Stimulated activated effector memory CD8-positive, alpha-beta T cell treated with anti-CD3 and anti-CD28 coated beads, Interleukin-12 subunit alpha, Interleukin-12 subunit beta, amount 100 ng/mL, for 72 hours (primary cell): ENCODE data around the gene OR2T34.
"Not testable (repeated sequence)": the region's sequence is repeated elsewhere in the genome, so short reads cannot be mapped to it uniquely, and the experiment has no call there.

ENCODE experiments used
- ATAC-seq: fragments of 150-1000 bp; cut with Tn5 transposase; 2 replicates; pipeline ENCODE4 v1.10.0; 2021
- DNase-seq, 2 donors: peaks; one replicate each; pipeline ENCODE4 v3.0.0; 2021 to 2022; ENCODE audit warnings: low spot score in 2 of 2
- H3K27ac Mint-ChIP-seq: one replicate; pipeline ENCODE4 v1.8.0; 2022; ENCODE audit warnings: mild to moderate bottlenecking, mixed read lengths
- H3K36me3 Mint-ChIP-seq: one replicate; pipeline ENCODE4 v1.8.0; 2022; ENCODE audit warnings: mild to moderate bottlenecking, mixed read lengths
- H3K4me1 Mint-ChIP-seq: one replicate; pipeline ENCODE4 v1.8.0; 2022; ENCODE audit warnings: mixed read lengths
- H3K4me3 Mint-ChIP-seq: one replicate; pipeline ENCODE4 v1.8.0; 2022; ENCODE audit warnings: mild to moderate bottlenecking, mixed read lengths
- H3K9me3 Mint-ChIP-seq: one replicate; pipeline ENCODE4 v1.8.0; 2022; ENCODE audit warnings: mixed read lengths

The OR2T34 gene

DNA sequence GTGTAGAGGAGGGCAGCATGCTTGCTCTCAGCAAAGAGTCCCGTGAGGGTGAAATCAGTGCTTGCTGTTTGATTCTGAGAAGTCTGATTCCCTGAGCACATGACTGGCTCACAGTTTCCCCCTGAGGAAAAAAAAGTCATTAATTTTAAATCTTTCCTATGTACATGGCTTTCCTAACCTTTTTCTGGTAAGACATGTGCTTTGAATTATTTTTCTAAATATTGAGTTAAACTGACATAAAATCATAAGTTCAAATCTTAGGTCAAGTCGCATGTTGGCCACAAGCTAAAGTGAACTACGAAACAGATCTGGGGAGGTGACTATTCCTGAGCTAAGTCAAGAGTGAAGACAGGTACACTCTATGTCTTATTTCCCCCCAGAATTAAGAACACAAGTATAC lies at the start of gene OR2T34:
Gene OR2T34, minus strand, starts transcription at position 101 of the 400 bp plus-strand sequence. Its CDS starts 0 bp downstream, at position 101.
- not testable (repeated sequence) for H3K4me3 Mint-ChIP-seq, H3K4me1 Mint-ChIP-seq, H3K9me3 Mint-ChIP-seq, ATAC-seq, H3K27ac Mint-ChIP-seq, H3K36me3 Mint-ChIP-seq, DNase-seq

- no peak overlapping the region for H3K4me3 Mint-ChIP-seq
These were observed 48.0 kb upstream of the OR2T34 start for GRCh38 chr1:248622570-248623001.

DNA sequence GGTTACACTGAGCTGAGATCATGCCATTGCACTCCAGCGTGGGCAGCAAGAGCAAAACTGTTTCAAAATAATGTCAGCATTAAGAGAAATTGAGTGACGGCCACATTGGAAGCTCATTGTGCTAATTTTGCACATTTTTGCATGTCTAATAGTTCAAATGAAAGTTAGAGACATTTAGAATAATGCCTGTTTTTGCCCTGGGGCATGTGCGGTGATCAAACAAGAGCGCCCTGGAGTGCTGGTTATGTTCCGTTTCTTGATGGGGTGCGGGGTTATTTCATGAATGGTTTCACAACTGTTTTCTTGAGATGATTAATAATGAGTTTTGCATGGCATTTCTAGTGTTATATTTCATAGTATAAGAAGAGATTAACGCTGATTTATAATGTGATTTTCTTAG lies 47.2 kb upstream of the OR2T34 start:
- DNase-seq (no peak), ATAC-seq (no peak)
- no peak overlapping the region for H3K27ac Mint-ChIP-seq
- H3K4me1 Mint-ChIP-seq, result no peaks in the 10 kb centered on the region
- H3K36me3 Mint-ChIP-seq, result no peaks in the 10 kb centered on the region
- no peak overlapping the region for H3K4me3 Mint-ChIP-seq
- H3K9me3 Mint-ChIP-seq, result no peaks in the 10 kb centered on the region

More at GRCh38 chr1:248622570-248623001, 48.0 kb upstream of the OR2T34 start:
- ATAC-seq, result peak; percentile 48
- H3K4me1 Mint-ChIP-seq, result no peaks in the 10 kb centered on the region
- H3K9me3 Mint-ChIP-seq, result no peaks in the 10 kb centered on the region
- no peaks in the 10 kb centered on the region for H3K36me3 Mint-ChIP-seq
- DNase-seq, result no peak
- no peak overlapping the region for H3K27ac Mint-ChIP-seq

- Mint-ChIP-seq H3K36me3 (no peaks in the 10 kb centered on the region), H3K4me1 (no peaks in the 10 kb centered on the region), H3K9me3 (no peaks in the 10 kb centered on the region), H3K4me3 (no peak overlapping the region), H3K27ac (no peak overlapping the region)
- DNase-seq (peak in 1 of 2 donors; percentile 63), ATAC-seq (no peak)
These were observed 44.3 kb upstream of the OR2T34 start for GRCh38 chr1:248618878-248619277.

DNA sequence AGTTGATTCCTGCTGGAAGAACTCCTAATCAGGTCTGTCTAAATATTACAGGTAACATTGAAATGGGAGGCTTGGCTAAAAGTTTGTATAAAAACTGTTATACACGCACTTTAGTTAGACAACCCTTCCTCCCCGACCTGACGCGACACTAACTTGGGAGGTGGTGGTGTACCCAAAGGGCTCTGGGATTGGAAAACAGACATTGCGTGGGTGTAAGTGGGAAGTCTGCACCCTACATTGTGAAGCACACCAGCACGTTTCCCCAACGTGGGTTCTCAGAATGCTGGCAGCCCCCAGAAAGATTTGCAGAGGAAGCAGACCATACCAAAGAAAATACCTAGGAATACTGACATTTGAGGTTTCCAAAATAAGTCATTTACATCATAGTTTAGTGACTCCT lies 43.6 kb upstream of the OR2T34 start:
- no peaks in the 10 kb centered on the region for H3K9me3 Mint-ChIP-seq
- no peak overlapping the region for H3K4me3 Mint-ChIP-seq
- DNase-seq (no peak), ATAC-seq (no peak)
- H3K27ac Mint-ChIP-seq, result no peak overlapping the region
- H3K4me1 Mint-ChIP-seq, result no peaks in the 10 kb centered on the region
- H3K36me3 Mint-ChIP-seq, result no peaks in the 10 kb centered on the region

GRCh38 chr1:248613742-248614141 lies 39.2 kb upstream of the OR2T34 start:
- ATAC-seq, result no peak
- Mint-ChIP-seq H3K4me3 (no peak overlapping the region), H3K9me3 (no peaks in the 10 kb centered on the region)

GRCh38 chr1:248611883-248612414 lies 37.4 kb upstream of the OR2T34 start:
- no peak for ATAC-seq

More at GRCh38 chr1:248613742-248614141, 39.2 kb upstream of the OR2T34 start:
- no peak overlapping the region for H3K27ac Mint-ChIP-seq
- no peak for DNase-seq
- H3K36me3 Mint-ChIP-seq, result no peaks in the 10 kb centered on the region
- no peaks in the 10 kb centered on the region for H3K4me1 Mint-ChIP-seq

DNA sequence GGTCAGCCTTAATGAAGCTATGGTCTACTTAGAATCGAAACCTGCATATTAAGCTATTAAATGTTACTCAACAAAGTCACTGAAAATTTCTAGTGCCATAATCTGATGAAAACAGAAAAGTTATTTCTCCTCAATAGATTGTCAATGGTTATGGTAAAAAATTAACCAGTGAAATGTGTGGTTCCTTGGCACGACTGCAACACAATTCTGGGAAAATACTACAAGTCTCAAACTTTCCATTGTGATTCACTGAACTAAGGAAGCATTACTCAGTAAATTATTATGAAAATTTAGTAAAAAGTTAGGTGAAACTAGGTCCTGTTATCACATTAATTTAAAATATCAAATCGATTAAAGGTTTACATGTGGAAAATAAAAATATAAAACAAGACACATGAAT lies 35.7 kb upstream of the OR2T34 start:
- Mint-ChIP-seq H3K36me3 (no peaks in the 10 kb centered on the region), H3K27ac (no peak overlapping the region), H3K9me3 (no peaks in the 10 kb centered on the region), H3K4me1 (no peaks in the 10 kb centered on the region), H3K4me3 (no peak overlapping the region)
- ATAC-seq (no peak), DNase-seq (no peak)

More at GRCh38 chr1:248611883-248612414, 37.4 kb upstream of the OR2T34 start:
- Mint-ChIP-seq H3K36me3 (no peaks in the 10 kb centered on the region), H3K4me3 (no peak overlapping the region), H3K9me3 (no peaks in the 10 kb centered on the region), H3K4me1 (no peaks in the 10 kb centered on the region), H3K27ac (no peak overlapping the region)
- DNase-seq, result no peak

DNA sequence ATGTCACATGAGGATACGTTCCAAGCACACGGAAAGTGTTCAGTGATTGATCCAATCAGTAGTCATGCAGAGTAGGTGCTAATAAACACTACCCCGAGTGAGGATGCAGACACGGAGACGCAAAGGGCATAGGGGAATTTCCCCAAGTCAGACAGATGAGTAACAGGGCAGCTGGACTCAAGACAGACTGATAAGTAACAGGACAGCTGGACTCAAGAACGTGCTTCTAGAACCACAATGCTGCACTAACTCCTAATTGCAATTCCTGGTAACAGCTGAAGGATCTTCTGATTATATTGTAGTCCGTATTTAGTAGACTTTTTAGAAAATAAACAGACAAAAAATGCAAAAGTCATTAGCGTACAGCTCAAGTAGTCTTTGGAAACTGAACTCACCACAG lies 24.8 kb upstream of the OR2T34 start:
- Mint-ChIP-seq H3K4me1 (no peaks in the 10 kb centered on the region), H3K27ac (no peak overlapping the region), H3K9me3 (no peaks in the 10 kb centered on the region), H3K36me3 (no peaks in the 10 kb centered on the region), H3K4me3 (no peak overlapping the region)
- DNase-seq, result no peak
- no peak for ATAC-seq

DNA sequence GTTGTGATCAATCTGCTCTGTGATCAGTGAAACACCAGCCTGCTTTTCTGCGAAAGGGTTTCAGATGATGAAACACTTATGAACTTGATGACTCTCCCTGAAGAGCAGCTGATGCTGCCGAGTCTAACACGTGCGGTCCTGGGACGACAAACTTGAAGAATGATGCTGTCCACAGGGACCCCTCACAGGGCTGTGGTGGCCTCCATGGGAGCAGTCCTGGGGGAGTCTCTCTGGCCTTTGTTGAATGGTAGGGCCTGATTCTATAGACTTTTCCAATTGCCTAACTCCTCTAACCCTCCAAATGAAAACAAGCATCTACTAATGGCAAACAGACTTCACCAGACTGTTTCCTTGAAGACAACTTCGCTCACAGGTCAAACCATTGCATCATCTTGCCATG lies 23.0 kb upstream of the OR2T34 start, which contains the start of gene OR2T10:
Gene OR2T10, minus strand, starts transcription at position 112 of the 400 bp plus-strand sequence. CDS start 3,932 bp downstream, outside the sequence.
- H3K9me3 Mint-ChIP-seq, result no peaks in the 10 kb centered on the region
- ATAC-seq (no peak), DNase-seq (no peak)
- H3K36me3 Mint-ChIP-seq, result no peaks in the 10 kb centered on the region
- no peak within 1 kb of the TSS for H3K4me3 Mint-ChIP-seq
- H3K4me1 Mint-ChIP-seq, result no peaks in the 10 kb centered on the region
- no peak within 1 kb of the TSS for H3K27ac Mint-ChIP-seq

- DNase-seq (no peak), ATAC-seq (no peak)
These were observed 22.1 kb upstream of the OR2T34 start for GRCh38 chr1:248596615-248597014.

GRCh38 chr1:248593226-248593625 lies 18.7 kb upstream of the OR2T34 start:
- no peaks in the 10 kb centered on the region for H3K9me3 Mint-ChIP-seq
- no peak overlapping the region for H3K4me3 Mint-ChIP-seq
- ATAC-seq, result no peak
- H3K36me3 Mint-ChIP-seq, result no peaks in the 10 kb centered on the region
- no peak for DNase-seq
- no peaks in the 10 kb centered on the region for H3K4me1 Mint-ChIP-seq
- no peak overlapping the region for H3K27ac Mint-ChIP-seq

More at GRCh38 chr1:248596615-248597014, 22.1 kb upstream of the OR2T34 start:
- Mint-ChIP-seq H3K9me3 (no peaks in the 10 kb centered on the region), H3K4me3 (no peak overlapping the region), H3K36me3 (no peaks in the 10 kb centered on the region), H3K27ac (no peak overlapping the region), H3K4me1 (no peaks in the 10 kb centered on the region)

- H3K27ac Mint-ChIP-seq, result no peak overlapping the region
- ATAC-seq (no peak), DNase-seq (no peak)
- no peaks in the 10 kb centered on the region for H3K36me3 Mint-ChIP-seq
- no peaks in the 10 kb centered on the region for H3K9me3 Mint-ChIP-seq
- H3K4me1 Mint-ChIP-seq, result no peaks in the 10 kb centered on the region
- no peak overlapping the region for H3K4me3 Mint-ChIP-seq
These were observed 18.1 kb upstream of the OR2T34 start for GRCh38 chr1:248592655-248593054.

DNA sequence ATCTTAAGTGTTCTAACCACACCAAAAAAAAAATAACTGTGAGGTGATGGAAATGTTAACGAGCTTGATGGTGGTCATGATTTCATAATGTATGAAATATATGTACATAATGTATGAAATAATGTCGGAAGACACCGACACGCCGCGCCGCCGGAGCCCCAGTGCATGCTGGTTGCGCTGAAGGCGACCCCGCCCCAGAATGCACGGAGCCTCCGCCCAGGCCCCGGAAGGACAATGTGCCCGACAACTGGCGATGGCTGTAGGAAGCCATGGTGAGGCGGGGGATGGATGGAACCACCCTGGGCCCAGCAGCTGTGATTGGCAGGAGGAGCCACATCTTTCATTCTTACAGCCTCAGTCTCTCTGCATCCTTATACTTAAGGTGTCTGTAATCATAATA lies 15.5 kb upstream of the OR2T34 start:
- ATAC-seq (no peak), DNase-seq (no peak)
- Mint-ChIP-seq H3K4me1 (no peaks in the 10 kb centered on the region), H3K36me3 (no peaks in the 10 kb centered on the region), H3K9me3 (no peaks in the 10 kb centered on the region), H3K27ac (no peak overlapping the region), H3K4me3 (no peak overlapping the region)

DNA sequence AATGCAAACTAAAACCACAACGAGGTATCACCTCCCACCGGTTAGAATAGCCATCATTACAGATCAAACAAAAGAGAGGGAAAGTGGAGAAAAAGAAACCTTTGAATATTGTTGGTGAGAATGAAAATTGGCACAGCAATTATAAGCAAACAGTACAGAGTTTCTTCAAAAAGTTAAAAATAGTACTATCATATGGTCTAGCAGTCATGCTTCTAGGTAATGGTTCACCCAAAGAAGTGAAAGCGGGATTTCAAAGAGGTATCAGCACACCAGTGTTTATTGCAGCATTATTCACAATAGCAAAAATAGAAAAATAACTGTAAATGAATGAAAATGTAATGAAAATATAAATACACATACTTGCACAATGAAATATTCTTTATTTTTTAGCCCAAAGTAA lies 14.8 kb upstream of the OR2T34 start:
- H3K9me3 Mint-ChIP-seq, result no peaks in the 10 kb centered on the region
- no peaks in the 10 kb centered on the region for H3K36me3 Mint-ChIP-seq
- DNase-seq (no peak), ATAC-seq (no peak)
- H3K27ac Mint-ChIP-seq, result no peak overlapping the region
- no peaks in the 10 kb centered on the region for H3K4me1 Mint-ChIP-seq
- no peak overlapping the region for H3K4me3 Mint-ChIP-seq

DNA sequence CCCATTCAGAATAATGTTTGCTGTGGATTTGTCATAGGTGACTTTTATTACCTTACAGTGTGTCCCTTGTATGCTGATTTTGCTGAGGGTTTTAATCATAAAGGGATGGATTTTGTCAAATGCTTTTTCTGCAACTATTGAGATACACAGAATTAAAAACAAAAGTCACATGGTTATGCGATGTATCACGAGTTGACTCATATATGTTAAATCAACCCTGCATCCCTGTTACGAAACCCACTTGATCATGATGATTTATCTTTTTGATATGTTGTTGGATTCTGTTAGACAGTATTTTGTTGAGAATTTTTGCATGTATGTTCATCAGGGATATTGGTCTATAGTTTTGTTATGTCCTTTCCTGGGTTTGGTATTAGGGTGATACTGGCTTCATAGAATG lies 10.7 kb upstream of the OR2T34 start:
- H3K4me3 Mint-ChIP-seq, result no peak overlapping the region
- H3K9me3 Mint-ChIP-seq, result no peaks in the 10 kb centered on the region
- no peak for DNase-seq
- H3K27ac Mint-ChIP-seq, result no peak overlapping the region
- H3K36me3 Mint-ChIP-seq, result no peaks in the 10 kb centered on the region
- no peak for ATAC-seq
- H3K4me1 Mint-ChIP-seq, result no peaks in the 10 kb centered on the region
